ENCODE measurements around the gene FBLN5. TPM values are rescaled to one million over a fixed set of nuclear protein-coding genes. Genes with fewer than 3 reads are reported as not detected.

FBLN5 gene
- total and polyA plus RNA-seq, 9 of the 15 experiments (the other 6 are each of a cell fraction or from before 2014, with no cell fraction given) = 0.11 to 0.22 TPM; not detected in 7

- no peak overlapping the region for H3K9ac ChIP-seq (ENCODE audit: insufficient read depth in 1 of 2, low read depth in 2 of 2, low read length in 2 of 2)
- no peak for ATAC-seq
- H3K4me1 ChIP-seq (replicated peaks in 1 of 2; ENCODE audit: control insufficient read depth in 2 of 2, insufficient read depth in 2 of 2, low read length in 2 of 2) = no peaks in the 10 kb centered on the region
- ChIA-PET CTCF (ENCODE audit: low intra/inter-chr PET ratio) (interaction anchor here (0.7 kb wide), 1 partner anchor 252 kb away, joined by 3 read pairs; no protein-coding TSS in a partner anchor), POLR2A (no interaction called here)
- H2AFZ ChIP-seq (ENCODE audit: low read depth, low read length) = no peak overlapping the region
- in situ Hi-C loops (cut with MboI) = no loop called here
- no peaks in the 10 kb centered on the region for H3K79me2 ChIP-seq (ENCODE audit: control insufficient read depth, insufficient read depth, low read length)
- no peak overlapping the region for H3K4me2 ChIP-seq (ENCODE audit: insufficient read depth, low read length)
- no peaks in the 10 kb centered on the region for H3K9me1 ChIP-seq (ENCODE audit: control insufficient read depth, insufficient read depth, low read length)
- FAIRE-seq = no peak
- no peak overlapping the region for H3K27ac ChIP-seq (ENCODE audit: extremely low read depth, low read depth, low read length)
- BruUV-seq (replicated peaks) = no TSS peak
- H3K36me3 ChIP-seq (ENCODE audit: control insufficient read depth, insufficient read depth, low read length) = no peaks in the 10 kb centered on the region
- TF ChIP-seq TEAD2 (tag; IDR thresholded peaks at IDR 0.05) (no peak), NRF1 (conservative IDR thresholded peaks at IDR 0.05 in 1 of 2, IDR thresholded peaks at IDR 0.05 in 1 of 2) (no peak), NCOA1 (IDR thresholded peaks at IDR 0.05; ENCODE audit: low read depth) (no peak), IRF2 (CRISPR knock-in tag; IDR thresholded peaks at IDR 0.05) (no peak), ZMIZ1 (IDR thresholded peaks at IDR 0.05; ENCODE audit: low read depth in 2 of 2, low read length in 2 of 2) (no peak), ZNF124 (CRISPR knock-in tag; IDR thresholded peaks at IDR 0.05) (no peak), CBX5 (IDR thresholded peaks at IDR 0.05; ENCODE audit: borderline replicate concordance, low read depth) (no peak), ZNF384 (IDR thresholded peaks at IDR 0.05; ENCODE audit: low read depth, low read length) (no peak), ZNF699 (CRISPR knock-in tag; IDR thresholded peaks at IDR 0.05; ENCODE audit: insufficient replicate concordance) (no peak), NFRKB (IDR thresholded peaks at IDR 0.05; ENCODE audit: low read depth) (no peak), ASH1L (IDR thresholded peaks at IDR 0.05; ENCODE audit: borderline replicate concordance, low read depth, partially characterized antibody) (no peak), KHSRP (IDR thresholded peaks at IDR 0.05) (no peak), SNIP1 (IDR thresholded peaks at IDR 0.05; ENCODE audit: low read depth) (no peak), GTF2A2 (tag; IDR thresholded peaks at IDR 0.05) (no peak), ZNF395 (CRISPR knock-in tag; IDR thresholded peaks at IDR 0.05) (no peak)
- TF ChIP-seq, protein P1, sequence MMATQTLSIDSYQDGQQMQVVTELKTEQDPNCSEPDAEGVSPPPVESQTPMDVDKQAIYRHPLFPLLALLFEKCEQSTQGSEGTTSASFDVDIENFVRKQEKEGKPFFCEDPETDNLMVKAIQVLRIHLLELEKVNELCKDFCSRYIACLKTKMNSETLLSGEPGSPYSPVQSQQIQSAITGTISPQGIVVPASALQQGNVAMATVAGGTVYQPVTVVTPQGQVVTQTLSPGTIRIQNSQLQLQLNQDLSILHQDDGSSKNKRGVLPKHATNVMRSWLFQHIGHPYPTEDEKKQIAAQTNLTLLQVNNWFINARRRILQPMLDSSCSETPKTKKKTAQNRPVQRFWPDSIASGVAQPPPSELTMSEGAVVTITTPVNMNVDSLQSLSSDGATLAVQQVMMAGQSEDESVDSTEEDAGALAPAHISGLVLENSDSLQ (IDR thresholded peaks at IDR 0.05) = no peak
- TF ChIP-seq, protein P2, sequence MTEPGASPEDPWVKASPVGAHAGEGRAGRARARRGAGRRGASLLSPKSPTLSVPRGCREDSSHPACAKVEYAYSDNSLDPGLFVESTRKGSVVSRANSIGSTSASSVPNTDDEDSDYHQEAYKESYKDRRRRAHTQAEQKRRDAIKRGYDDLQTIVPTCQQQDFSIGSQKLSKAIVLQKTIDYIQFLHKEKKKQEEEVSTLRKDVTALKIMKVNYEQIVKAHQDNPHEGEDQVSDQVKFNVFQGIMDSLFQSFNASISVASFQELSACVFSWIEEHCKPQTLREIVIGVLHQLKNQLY (CRISPR knock-in tag; conservative IDR thresholded peaks at IDR 0.05) = no peak
- no peak overlapping the region for H3K4me3 ChIP-seq
- no peaks in the 10 kb centered on the region for H3K9me3 ChIP-seq (replicated peaks; ENCODE audit: control insufficient read depth, insufficient read depth, low read depth, low read length)
- 1% methylated on average over 9 of the region's 9 CpGs for WGBS (ENCODE audit: insufficient coverage, low coverage, missing lambda C conversion rate)
- intact Hi-C loops (cut with micrococcal nuclease) = no loop called here
- no peak for DNase-seq (ENCODE audit: extremely low read depth in 1 of 4, low spot score in 3 of 4)
- no peaks in the 10 kb centered on the region for H4K20me1 ChIP-seq (replicated peaks; ENCODE audit: control insufficient read depth, insufficient read depth, low read length)
- H3K27me3 ChIP-seq (ENCODE audit: control insufficient read depth in 2 of 2, insufficient read depth in 2 of 2, low read length in 2 of 2) = peaks cover 2 to 30% of the 10 kb centered on the region in 2 experiments; a peak in 3 of 5 replicates
These were observed 45.9 kb downstream of the FBLN5 start for GRCh38 chr14:91901449-91902226.

All from K562 (cell line).